Gastrocnemius medialis (tissue), 4 donors: Measurements from ENCODE around the gene EZR. TPM values are rescaled to one million over a fixed set of nuclear protein-coding genes. Genes with fewer than 3 reads are reported as not detected.

Experiments used
- ATAC-seq, 2 donors: fragments of 150-250 bp; one replicate each; pipeline ENCODE4 v1.9.1; 2016
- DNase-seq, 2 donors: peaks; one replicate each; pipeline ENCODE4 v3.0.0-alpha.2; 2019
- H3K27ac ChIP-seq, 4 donors: fragments of 200-600 bp; sonication (generic); 1 replicate in 1 of 4; 2 replicates in 3 of 4; pipeline ENCODE4 v1.5.1; 2016 to 2018; ENCODE audit warnings: mild to moderate bottlenecking in 2 of 4, moderate library complexity in 1 of 4
- H3K27me3 ChIP-seq, 3 donors: fragments of 200-600 bp; sonication (generic) in 2 of 3; 1 replicate in 1 of 3; 2 replicates in 2 of 3; pipeline versions ENCODE4 v1.5.1 to v1.6.0; 2016 to 2019; ENCODE audit warnings: mild to moderate bottlenecking in 1 of 3, moderate library complexity in 1 of 3
- H3K36me3 ChIP-seq, 2 donors: fragments of 200-600 bp; sonication (generic) in 1 of 2; one replicate each; pipeline ENCODE4 v1.5.1; 2017 to 2018
- H3K4me1 ChIP-seq, 2 donors: fragments of 200-600 bp; sonication (generic) in 1 of 2; one replicate each; pipeline ENCODE4 v1.5.1; 2016 to 2017; ENCODE audit warnings: mild to moderate bottlenecking in 2 of 2
- H3K4me3 ChIP-seq, 4 donors: fragments of 200-600 bp; sonication (generic) in 3 of 4; 1 replicate in 1 of 4; 2 replicates in 3 of 4; pipeline ENCODE4 v1.5.1; 2016 to 2019; ENCODE audit warnings: mild to moderate bottlenecking in 2 of 4
- H3K9me3 ChIP-seq, 3 donors: fragments of 200-600 bp; sonication (generic) in 2 of 3; 1 replicate in 1 of 3; 2 replicates in 2 of 3; pipeline ENCODE4 v1.5.1; 2016 to 2019
- POLR2A ChIP-seq, 2 donors: fragments of 450-650 bp; IDR thresholded peaks; one replicate each; pipeline ENCODE4 v1.6.1; 2017; ENCODE audit warnings: antibody characterized with exemption in 2 of 2, mild to moderate bottlenecking in 2 of 2, moderate library complexity in 2 of 2
- in situ Hi-C, 4 donors: fragments of 200-750 bp; cut with MboI; loops; one replicate each; pipeline versions ENCODE4 v1.15.0 to v1.8.0; 2017; ENCODE audit warnings: low sequenced_read_pairs in 4 of 4
- intact Hi-C: fragments of 100-400 bp; cut with DNase I; formaldehyde crosslinking; loops from one replicate; pipeline ENCODE4 v1.15.1; 2023; ENCODE audit warnings: low total_unique reads
- total RNA-seq, 4 donors: library from RNA; depleted of rRNA; stranded (reverse); fragments of >200 nt; gene quantifications; one replicate each; pipeline versions ENCODE4 v1.1.0 to v1.2.3, GENCODE V29; 2016
- TF ChIP-seq, protein P1 (sequence below), 5 experiments: fragments of 450-650 bp in 3 of 5; fragments of 200-600 bp in 2 of 5; sonication (generic) in 2 of 5; IDR thresholded peaks in 4 of 5; conservative IDR thresholded peaks in 1 of 5; 1 replicate in 4 of 5; 2 replicates in 1 of 5; pipeline ENCODE4 v1.5.1; 2016 to 2019; ENCODE audit warnings: antibody characterized with exemption in 5 of 5, mild to moderate bottlenecking in 3 of 5, moderate library complexity in 3 of 5

The EZR gene
- total RNA-seq, 4 donors from 2014 or later: 18.1 to 54.1 (median 33.6) TPM

DNA sequence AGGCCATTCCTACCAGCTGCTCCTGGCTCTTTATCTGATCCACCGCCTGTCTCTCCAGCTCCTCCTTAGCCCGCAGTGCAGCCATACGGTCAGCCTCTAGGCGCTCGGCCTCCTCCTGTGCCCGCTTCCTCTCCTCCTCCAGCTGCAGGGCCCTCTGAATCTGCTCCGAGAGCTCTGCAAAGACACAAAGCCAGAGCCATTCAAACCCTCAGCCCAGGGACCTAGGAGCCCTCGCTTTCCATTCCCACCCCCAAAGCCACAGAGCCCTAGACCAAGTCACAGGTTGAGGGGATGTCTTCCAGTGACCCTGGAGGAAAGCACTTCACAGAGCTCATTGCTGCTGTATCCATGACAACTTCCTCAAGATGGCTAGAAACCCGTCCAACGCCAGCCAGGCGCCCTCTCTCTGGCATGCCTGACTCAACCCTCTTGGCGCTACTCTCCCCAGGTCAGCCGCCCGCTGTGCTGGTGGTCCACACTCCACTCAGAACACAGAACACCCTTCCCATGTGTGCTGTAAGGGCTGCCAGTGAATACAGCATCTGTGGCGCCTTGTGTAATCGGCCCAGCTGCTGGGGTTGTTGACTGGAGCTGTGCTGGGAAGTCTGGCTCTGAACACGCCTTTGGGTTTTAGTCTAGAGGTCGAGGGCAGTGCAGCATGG, 49.3 kb downstream of the EZR start:
- peaks cover 0 to 64% of the 10 kb centered on the region in 2 donors for H3K36me3 ChIP-seq
- TF ChIP-seq POLR2A (IDR thresholded peaks at IDR 0.05): no peak
- TF ChIP-seq, protein P1, sequence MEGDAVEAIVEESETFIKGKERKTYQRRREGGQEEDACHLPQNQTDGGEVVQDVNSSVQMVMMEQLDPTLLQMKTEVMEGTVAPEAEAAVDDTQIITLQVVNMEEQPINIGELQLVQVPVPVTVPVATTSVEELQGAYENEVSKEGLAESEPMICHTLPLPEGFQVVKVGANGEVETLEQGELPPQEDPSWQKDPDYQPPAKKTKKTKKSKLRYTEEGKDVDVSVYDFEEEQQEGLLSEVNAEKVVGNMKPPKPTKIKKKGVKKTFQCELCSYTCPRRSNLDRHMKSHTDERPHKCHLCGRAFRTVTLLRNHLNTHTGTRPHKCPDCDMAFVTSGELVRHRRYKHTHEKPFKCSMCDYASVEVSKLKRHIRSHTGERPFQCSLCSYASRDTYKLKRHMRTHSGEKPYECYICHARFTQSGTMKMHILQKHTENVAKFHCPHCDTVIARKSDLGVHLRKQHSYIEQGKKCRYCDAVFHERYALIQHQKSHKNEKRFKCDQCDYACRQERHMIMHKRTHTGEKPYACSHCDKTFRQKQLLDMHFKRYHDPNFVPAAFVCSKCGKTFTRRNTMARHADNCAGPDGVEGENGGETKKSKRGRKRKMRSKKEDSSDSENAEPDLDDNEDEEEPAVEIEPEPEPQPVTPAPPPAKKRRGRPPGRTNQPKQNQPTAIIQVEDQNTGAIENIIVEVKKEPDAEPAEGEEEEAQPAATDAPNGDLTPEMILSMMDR (IDR thresholded peaks at IDR 0.05 in 4 of 5, conservative IDR thresholded peaks at IDR 0.05 in 1 of 5): no peak
- H3K27ac ChIP-seq: no peak overlapping the region
- no peaks in the 10 kb centered on the region for H3K4me1 ChIP-seq
- no peaks in the 10 kb centered on the region for H3K27me3 ChIP-seq
- ATAC-seq (peak; percentile 15 to 41), DNase-seq (peak in 1 of 2 donors; percentile 26)
- H3K9me3 ChIP-seq: no peaks in the 10 kb centered on the region
- intact Hi-C loops (no loop called here), in situ Hi-C loops (no loop called here)
- no peak overlapping the region for H3K4me3 ChIP-seq

DNA sequence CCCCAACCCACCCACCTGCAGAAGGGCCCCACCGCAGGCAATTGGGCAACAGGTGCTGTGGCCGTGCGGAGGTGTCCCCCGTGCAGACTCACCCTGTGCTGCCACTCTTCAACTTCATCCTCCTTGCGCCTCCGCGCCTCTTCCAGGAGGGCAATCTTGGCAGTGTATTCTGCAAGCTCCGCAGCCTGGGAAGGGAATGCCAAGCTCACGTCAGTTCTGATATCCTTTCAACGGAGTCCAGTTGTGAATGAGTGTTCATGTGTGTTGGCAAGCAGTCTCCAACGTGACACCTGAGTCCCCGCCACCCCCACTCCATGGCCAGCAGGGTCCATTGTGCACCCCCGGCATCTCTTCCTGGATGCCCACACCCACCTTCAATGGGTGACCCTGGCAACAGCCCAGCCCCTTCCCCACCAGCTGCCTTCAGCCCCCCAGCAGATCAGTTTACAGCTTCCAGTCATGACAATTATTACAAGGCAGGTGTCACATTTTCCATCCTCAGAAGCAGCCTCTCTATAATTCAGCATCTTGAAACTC, 49.9 kb downstream of the EZR start:
- no peaks in the 10 kb centered on the region for H3K4me1 ChIP-seq
- ATAC-seq: no peak
- H3K4me3 ChIP-seq: no peak overlapping the region
- H3K9me3 ChIP-seq: no peaks in the 10 kb centered on the region
- intact Hi-C loops: no loop called here
- in situ Hi-C loops: no loop called here
- peak in 1 of 2 donors; percentile 13 for DNase-seq
- H3K27ac ChIP-seq: no peak overlapping the region
- TF ChIP-seq POLR2A (IDR thresholded peaks at IDR 0.05): no peak
- TF ChIP-seq, protein P1 (IDR thresholded peaks at IDR 0.05 in 4 of 5, conservative IDR thresholded peaks at IDR 0.05 in 1 of 5): no peak
- H3K27me3 ChIP-seq: no peaks in the 10 kb centered on the region
- peaks cover 0 to 70% of the 10 kb centered on the region in 2 donors for H3K36me3 ChIP-seq

DNA sequence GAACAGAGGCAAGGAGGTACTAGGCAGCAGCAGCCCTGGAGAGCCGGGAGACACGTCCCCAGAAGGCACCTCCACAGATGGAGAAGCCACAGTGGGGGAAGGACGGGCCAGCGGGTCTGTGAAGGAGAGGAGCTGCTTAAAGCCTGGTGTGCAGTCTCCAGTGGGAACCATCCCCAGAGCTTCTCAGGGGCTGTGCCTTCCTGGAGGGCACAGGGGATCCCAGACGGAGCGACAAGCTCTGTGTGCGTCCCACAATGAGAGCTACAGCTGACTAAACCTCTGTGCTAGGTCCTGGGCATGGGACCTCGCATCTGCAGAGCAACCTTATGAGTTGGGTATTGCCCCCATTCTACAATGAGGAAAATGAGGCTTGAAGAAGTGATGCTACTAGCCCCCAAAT, 50.7 kb downstream of the EZR start:
- no peak overlapping the region for H3K4me3 ChIP-seq
- intact Hi-C loops: no loop called here
- TF ChIP-seq POLR2A (IDR thresholded peaks at IDR 0.05): no peak
- no peaks in the 10 kb centered on the region for H3K9me3 ChIP-seq
- H3K27ac ChIP-seq: no peak overlapping the region
- ATAC-seq: no peak
- DNase-seq: no peak
- in situ Hi-C loops: no loop called here
- no peaks in the 10 kb centered on the region for H3K4me1 ChIP-seq
- H3K36me3 ChIP-seq: peaks cover 0 to 71% of the 10 kb centered on the region in 2 donors
- H3K27me3 ChIP-seq: no peaks in the 10 kb centered on the region

DNA sequence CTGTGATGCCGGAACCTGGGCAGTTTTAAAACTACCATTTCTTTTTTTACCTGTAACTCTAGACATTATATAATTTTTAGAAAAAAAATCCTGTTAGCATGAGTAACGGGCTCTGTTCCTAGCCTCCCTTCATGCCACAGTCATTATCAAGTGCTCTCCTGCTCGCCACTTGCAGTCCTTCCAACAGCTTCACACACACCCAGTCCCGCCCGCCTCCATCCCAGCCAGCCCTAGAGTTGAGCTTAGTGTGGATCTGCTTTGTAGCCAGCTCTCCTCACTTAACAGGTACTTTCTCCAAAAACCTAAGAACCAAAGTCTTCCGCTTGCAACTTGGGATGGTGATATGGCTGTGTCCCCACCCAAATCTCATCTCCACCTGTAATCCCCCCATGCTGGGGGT, 51.5 kb downstream of the EZR start:
- ATAC-seq: no peak
- intact Hi-C loops: no loop called here
- H3K27ac ChIP-seq: no peak overlapping the region
- H3K4me3 ChIP-seq: no peak overlapping the region
- TF ChIP-seq, protein P1 (IDR thresholded peaks at IDR 0.05 in 4 of 5, conservative IDR thresholded peaks at IDR 0.05 in 1 of 5): no peak
- DNase-seq: no peak
- no peaks in the 10 kb centered on the region for H3K9me3 ChIP-seq
- in situ Hi-C loops: no loop called here
- no peaks in the 10 kb centered on the region for H3K27me3 ChIP-seq
- H3K36me3 ChIP-seq: peaks cover 0 to 75% of the 10 kb centered on the region in 2 donors
- no peaks in the 10 kb centered on the region for H3K4me1 ChIP-seq

DNA sequence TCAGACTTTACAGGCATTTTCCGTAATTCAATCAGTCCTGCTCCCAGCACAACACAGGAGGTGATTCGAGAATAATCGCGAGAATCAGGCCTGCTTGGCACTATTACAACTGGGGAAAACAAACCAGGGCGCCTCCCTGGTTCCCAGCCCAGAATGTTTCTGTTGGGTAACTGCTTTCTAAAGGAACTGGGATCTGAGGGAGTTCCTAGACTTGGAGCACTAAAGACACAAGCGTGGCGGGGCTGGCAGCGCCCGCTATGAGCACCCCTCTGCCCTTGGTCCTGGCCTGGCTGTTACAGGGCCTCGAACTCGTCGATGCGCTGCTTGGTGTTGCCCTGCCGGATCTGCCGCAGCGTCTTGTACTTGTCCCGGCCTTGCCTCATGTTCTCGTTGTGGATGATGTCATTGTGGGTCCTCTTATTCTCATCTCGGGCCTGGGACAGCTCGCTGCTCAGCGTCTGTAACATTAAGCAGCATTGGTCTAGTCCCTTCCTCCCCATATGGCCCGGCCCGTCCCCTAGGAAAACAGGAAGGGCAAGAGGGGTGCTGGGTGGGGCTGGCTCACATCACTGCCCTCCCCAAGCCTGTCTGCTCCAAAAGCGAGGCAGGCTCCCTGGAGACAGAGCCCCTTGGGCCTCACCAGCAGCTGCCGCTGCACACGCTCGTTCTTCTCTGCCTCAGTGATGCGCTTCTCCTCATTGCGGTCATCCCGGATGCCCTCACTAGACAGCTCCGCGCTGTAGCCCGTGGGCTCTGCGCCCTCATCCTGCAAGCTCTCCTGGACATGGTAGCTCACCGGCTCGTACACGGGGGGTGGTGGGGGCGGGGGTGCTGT, 52.3 kb downstream of the EZR start:
- in situ Hi-C loops (no loop called here), intact Hi-C loops (no loop called here)
- H3K27ac ChIP-seq: no peak overlapping the region
- no peak for ATAC-seq
- peaks cover 0 to 78% of the 10 kb centered on the region in 2 donors for H3K36me3 ChIP-seq
- no peak for TF ChIP-seq POLR2A (IDR thresholded peaks at IDR 0.05)
- TF ChIP-seq, protein P1 (IDR thresholded peaks at IDR 0.05 in 4 of 5, conservative IDR thresholded peaks at IDR 0.05 in 1 of 5): no peak
- DNase-seq: no peak
- H3K9me3 ChIP-seq: no peaks in the 10 kb centered on the region
- H3K4me3 ChIP-seq: no peak overlapping the region
- H3K4me1 ChIP-seq: no peaks in the 10 kb centered on the region
- H3K27me3 ChIP-seq: no peaks in the 10 kb centered on the region
